Measurements from ENCODE around the gene HOXC4.

The HOXC4 gene

DNA sequence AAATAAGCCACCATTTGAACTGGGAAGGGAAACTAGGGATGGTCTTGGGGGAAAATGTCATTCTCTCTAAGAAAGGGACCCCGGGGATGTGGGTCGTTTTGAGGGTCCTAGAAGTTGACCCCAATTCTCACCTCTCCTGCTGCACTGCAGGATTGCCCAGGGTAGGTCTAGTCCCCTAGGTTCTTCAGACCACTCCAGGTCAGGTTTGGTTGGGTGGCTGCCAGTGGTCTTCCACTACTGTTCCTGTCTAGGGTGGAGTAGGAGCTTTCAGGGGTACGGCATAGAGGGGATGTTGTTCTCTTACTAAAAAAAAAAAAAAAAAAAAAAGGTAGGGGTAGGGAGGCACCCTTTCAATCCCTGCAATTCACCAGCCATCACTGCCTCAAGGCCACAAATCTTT lies 37.6 kb upstream of the HOXC4 start:
- DNase-seq, result no peak

DNA sequence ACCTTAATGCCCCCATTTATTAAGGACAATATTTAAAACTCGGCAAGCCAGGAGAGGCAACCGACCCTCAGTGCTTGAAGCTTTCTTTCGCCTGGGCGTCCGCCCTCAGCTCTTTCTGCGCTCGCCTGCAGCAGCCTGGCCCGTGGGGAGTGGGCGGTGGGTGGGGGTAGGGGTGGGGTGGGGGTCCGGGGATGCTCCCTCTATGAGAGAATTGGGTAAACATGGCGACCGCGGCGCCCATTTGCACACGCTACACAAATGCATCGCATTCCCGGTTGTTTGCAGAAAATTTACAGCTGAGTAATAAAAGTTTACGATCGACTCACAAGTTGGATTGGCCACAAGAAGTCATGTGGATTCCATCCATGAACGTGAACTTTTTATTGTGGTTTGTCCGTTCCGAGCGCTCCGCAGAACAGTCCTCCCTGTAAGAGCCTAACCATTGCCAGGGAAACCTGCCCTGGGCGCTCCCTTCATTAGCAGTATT lies 37.1 kb upstream of the HOXC4 start:
- DNase-seq, result peak; percentile 57

DNA sequence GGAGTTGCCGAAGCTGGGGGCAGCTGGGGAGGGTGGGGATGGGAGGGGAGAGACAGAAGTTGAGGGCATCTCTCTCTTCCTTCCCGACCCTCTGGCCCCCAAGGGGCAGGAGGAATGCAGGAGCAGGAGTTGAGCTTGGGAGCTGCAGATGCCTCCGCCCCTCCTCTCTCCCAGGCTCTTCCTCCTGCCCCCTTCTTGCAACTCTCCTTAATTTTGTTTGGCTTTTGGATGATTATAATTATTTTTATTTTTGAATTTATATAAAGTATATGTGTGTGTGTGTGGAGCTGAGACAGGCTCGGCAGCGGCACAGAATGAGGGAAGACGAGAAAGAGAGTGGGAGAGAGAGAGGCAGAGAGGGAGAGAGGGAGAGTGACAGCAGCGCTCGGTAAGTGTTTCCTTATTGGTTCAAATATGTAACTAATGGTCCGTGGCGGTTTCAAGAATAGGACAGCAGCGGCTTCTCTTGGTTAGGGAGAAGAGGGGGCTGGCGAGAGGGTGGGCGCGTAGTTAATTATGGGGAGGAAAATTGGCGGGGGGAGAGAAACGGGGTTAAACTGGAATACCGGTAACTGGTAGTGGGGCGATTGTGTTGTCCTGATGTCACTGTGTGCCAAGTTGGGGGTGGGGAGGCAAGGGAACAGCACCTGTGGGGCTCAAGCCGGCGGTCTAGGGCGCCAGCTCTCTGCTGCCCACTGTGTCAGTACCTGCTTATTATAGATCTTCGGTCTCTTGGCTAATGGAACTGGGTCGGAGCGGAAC lies 36.4 kb upstream of the HOXC4 start:
- DNase-seq, result peak; percentile 49

DNA sequence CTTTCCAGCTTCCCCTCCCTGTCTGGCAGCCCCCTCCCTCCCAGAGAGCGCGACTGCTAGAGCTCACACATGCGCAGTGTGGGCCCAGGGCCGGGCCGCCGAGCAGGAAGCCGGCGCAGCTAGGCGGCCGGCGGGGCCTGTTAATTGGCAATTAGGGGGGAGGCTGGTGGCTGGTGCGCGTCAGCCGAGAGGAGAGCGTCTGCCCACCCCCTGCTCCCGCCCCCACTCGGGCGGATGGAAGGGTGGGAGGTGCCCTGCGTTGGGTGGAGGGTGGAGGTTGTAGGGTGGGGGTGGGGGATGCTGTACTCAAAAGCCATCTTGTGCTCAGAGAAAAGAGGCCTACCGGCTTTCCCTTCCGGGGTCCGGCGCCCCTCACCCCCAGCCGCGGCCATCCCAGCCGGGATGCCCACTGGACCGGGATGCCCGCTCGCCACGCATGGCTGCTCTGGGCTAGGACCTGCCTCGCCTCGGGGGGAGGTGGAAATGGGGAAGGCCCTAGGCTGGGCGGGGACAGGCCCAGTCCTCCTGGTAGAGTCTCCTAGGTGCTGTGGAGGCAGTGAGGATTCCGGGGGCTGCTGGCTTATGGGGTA lies 35.7 kb upstream of the HOXC4 start:
- DNase-seq, result peak; percentile 74

- no peak for DNase-seq
Observed at GRCh38 chr12:54018468-54018984, 35.1 kb upstream of the HOXC4 start.

DNA sequence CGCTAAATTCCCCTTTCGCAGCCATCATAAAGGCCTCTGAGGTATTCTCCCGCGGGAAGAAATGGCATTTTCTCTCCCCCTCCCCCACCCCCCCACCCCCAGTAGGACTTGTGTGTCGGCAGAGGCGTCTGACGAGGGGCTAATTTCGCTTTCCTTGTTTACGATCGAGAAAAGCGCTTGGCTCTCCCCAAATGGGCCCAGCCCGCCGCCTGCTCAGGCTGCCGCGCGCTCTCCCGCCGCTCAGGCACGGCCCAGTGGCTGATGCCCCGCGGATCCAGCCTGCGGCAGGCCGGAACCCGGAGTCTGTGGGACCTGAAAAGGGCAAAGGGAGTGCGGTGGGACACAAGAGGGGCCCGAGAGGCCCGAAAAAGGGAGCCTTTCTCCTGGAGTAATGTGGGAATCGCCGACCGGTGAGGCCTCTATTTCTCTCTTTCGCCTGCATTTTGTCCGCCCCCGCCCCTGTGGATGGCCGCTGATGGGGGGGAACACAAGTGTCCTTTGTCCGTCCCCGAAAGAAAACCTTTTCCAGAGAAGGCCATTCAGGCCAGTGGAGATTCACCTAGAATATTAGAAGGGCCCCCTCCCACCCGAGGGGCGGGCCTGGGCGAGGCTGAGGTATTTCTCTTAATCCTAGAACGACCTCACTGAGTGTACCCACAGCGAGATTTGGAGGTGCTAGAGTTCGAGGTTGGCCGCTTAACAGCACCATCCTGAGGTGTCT lies 34.4 kb upstream of the HOXC4 start:
- no peak for DNase-seq

DNA sequence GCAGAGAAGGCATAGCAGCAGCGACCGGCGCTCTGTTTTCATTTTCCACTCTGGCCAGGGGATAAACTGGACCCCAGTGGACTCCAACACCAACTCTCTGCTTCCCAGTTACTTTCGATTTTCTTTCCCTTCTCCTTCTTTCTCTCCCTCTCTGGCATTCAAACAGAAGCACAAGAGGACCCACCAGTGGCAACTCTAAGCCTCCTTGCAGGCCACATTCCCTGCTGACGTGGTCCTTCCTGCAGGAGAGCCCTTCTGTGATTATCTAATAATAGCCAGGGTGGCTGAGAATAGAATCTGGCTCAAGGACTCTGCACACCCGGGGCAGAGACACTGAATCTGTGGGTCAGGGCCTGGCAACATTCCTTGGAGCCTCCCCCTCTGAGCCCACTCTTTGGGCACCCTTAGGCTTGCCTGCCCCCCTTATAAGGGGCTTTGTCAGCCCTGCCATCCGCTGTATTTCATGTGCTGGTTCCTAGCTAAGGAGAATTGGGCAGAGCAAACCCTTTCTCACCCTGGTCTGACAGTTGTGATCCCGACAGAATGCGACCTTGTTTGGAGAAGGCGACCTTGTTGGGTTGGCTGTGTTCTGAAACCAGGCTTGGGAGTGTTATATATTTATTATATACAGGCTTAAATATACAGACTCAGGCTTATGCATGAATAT lies 33.6 kb upstream of the HOXC4 start:
- no peak for DNase-seq

- DNase-seq, result no peak
Observed at GRCh38 chr12:54020591-54021405, 32.8 kb upstream of the HOXC4 start.

DNA sequence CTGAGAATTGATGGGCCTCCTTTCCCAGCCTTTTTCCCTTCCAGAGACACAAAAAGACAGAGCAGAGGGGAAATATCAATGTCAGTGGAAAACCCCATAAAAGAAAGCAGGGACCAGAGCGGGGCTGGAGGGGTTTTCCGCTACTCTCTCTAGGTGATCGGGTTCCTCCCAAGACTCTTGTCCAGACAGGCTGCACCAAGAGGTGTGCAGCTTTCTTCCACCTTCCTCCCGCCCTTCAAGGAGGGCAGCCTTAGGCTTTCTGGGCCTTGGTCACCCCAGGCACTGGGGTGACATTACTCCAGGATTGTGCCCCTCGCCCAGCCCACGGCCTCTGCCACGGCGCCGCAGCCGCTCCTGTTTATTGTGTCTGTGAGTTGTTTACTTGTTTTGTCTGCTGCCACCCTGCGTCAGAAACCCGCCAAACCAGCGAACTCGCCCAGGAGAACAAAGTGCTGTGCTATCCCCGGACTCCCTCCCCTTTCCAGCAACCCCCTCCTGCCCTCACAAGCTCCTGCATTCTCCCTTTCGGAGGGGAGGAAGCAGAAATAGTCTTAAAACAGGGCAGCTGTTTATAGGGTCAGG lies 32.1 kb upstream of the HOXC4 start:
- no peak for DNase-seq

GRCh38 chr12:54022960-54023884 lies 30.4 kb upstream of the HOXC4 start:
- no peak for DNase-seq

DNA sequence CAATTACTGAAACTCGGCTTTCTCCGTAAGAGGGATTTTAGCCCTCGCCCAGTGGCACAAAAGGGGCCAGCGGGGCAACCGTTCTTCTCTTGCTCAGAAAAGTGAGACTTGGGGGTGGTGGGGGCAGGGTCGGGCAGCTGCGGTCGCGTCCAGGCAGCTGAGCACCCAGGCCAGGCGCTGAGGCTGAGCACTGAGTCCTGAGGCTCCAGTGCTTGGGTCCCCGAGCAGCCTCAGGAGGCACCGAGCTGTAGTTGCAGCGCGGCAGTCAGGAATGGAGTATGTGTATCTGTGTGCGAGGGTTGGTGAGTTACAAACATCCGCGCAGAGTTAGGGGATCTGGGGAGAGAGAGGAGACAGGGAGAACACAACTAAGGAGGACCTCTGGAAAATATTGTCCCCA lies 29.5 kb upstream of the HOXC4 start:
- no peak for DNase-seq

- DNase-seq, result no peak
Observed at GRCh38 chr12:54024581-54025305, 28.9 kb upstream of the HOXC4 start.

GRCh38 chr12:54025499-54026405 lies 27.9 kb upstream of the HOXC4 start:
- DNase-seq, result no peak

GRCh38 chr12:54026640-54027441 lies 26.8 kb upstream of the HOXC4 start:
- DNase-seq, result no peak

DNA sequence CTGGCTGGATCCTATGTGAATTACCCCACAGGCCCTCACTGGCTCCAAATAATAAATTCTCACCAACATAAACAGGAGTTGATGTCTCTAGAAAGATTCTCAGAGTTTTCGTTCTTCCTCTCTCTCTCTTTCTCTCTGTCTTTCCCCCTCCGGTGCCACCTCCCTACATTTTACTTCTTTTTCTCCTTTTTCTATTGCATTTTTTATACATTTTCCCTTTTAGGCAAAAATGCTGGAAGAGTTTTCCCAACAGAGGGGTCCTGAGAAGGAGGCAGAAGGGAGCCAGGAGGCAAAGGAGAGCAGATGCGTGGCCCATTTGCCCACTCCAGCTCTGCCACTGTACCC lies 26.2 kb upstream of the HOXC4 start:
- DNase-seq, result no peak

DNA sequence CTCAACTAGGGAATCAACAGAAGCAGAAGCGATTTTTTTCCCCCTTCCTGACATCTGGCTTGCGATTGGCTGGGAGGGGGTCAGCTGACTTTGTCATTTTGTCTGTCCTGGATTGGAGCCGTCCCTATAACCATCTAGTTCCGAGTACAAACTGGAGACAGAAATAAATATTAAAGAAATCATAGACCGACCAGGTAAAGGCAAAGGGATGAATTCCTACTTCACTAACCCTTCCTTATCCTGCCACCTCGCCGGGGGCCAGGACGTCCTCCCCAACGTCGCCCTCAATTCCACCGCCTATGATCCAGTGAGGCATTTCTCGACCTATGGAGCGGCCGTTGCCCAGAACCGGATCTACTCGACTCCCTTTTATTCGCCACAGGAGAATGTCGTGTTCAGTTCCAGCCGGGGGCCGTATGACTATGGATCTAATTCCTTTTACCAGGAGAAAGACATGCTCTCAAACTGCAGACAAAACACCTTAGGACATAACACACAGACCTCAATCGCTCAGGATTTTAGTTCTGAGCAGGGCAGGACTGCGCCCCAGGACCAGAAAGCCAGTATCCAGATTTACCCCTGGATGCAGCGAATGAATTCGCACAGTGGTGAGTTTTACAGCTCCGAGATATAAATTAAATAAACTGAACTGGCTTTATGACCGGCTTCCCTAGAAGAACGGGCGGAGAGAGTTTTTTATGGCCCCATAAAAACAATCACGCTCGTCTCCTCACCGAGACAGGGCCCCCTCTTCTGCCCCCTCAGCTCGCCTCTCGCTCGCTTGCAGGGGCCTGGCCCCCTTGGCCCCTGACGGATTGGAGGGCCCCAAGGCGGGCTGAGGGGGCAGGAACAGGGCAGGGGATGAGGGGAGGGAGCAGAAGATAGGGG lies 25.1 kb upstream of the HOXC4 start, which contains the start of gene HOXC6:
TSS of gene HOXC6 (plus strand) at position 127 of the 888 bp plus-strand sequence. CDS start at position 209, 82 bp downstream.
- no peak for DNase-seq
